GM19240 (cell line): Measurements from ENCODE around the gene DOCK9.

Experiments used
- DNase-seq: peaks from one replicate; pipeline ENCODE4 v3.0.0; 2011; ENCODE audit warnings: low spot score; ENCODE audit not compliant: insufficient read length

Gene DOCK9

GRCh38 chr13:98998831-98999638 is 21.2 kb upstream of the DOCK9 start:
- no peak for DNase-seq

GRCh38 chr13:98997738-98998641 is 20.1 kb upstream of the DOCK9 start:
- no peak for DNase-seq

- DNase-seq, result no peak
Observed at GRCh38 chr13:98997011-98997730, 19.3 kb upstream of the DOCK9 start.

DNA sequence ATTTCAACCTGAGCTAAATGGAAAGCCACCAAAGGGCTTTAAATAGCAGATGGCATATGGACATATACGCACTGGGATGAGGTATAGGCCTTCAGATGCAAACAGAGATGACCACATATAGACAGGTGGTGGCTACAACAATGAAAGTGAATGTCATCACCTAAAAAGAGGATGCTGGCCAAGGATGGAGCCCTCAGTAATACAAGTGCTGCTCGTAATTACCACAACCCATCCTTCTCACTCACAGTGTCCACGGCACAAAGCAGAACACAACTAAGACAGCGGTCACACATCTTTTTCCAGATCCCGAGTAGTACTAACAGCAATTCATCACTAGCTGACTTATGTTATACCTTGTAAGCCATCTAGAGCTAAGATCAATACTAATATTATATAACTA is 18.2 kb upstream of the DOCK9 start:
- no peak for DNase-seq

- DNase-seq, result no peak
Observed at GRCh38 chr13:98994896-98995295, 17.0 kb upstream of the DOCK9 start.

- no peak for DNase-seq
Observed at GRCh38 chr13:98994080-98994479, 16.2 kb upstream of the DOCK9 start.

- no peak for DNase-seq
Observed at GRCh38 chr13:98992355-98992754, 14.5 kb upstream of the DOCK9 start.

DNA sequence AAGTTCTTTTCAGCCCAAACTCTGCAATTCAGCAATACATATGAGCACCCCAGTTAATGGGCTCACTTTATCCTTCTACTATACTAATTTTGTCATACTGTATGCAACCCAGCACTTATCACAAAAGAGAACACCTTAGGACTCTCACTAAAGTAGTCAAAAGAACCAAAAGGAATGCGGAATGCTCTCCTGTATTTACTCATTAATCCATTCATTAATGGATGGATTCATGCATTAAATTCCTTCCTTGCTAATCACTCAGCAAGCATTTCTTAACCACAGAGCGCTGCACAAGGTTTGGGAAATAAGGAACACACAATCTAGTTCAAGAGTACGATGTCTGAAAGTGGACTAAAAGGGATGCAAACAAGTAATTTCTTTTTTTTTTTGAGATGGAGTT is 12.8 kb upstream of the DOCK9 start:
- DNase-seq, result no peak

- no peak for DNase-seq
Observed at GRCh38 chr13:98989469-98990235, 11.8 kb upstream of the DOCK9 start.

- DNase-seq, result no peak
Observed at GRCh38 chr13:98988780-98989179, 10.9 kb upstream of the DOCK9 start.

DNA sequence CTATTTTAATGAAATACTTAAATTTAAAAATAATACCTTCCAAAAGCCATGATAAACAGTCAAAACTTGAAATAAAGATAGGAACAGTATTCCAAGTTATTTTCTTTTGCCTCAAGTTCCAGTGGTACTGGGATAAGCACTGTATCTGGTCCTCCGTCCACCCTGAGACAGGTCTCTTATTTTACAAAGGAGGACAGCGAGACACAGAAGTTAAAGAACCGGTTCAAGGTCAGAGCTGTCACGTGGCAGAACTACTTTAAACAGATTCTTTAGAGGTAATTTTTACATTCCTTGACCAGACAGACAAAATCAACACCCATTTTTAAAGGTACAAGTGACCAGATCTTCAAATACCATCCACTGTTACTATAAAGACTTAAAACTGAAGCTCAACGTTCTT is 10.4 kb upstream of the DOCK9 start:
- DNase-seq, result no peak

- DNase-seq, result no peak
Observed at GRCh38 chr13:98987275-98987674, 9.4 kb upstream of the DOCK9 start.

DNA sequence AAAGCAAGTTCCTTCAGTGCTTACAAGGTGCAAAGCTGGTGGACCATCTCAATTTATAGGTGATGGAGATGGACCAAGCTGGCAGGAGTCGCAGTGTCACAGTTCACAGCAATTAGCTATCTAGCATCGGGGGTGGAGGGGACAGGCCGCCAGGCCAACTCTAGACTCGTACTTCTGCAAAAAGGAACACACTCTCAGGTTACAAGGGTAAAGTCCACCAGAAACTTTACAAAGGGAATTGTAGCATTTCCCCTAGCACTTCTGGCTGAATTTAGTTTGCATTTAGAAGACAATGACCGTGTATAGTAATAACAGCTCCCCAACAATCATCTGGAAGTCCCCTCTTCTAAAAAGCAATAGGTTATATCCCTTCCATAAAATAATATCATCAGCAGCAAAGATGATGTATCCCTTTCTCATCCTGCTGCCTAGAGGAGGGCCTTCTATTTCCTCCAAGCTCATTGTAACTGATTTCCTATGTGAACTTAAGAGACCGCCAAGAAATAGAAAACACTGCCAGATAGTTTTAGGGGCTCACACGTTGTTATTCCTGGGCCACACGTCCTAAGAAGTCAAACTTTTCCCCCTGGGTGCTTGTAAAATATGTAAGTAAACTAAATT is 8.5 kb upstream of the DOCK9 start:
- no peak for DNase-seq

DNA sequence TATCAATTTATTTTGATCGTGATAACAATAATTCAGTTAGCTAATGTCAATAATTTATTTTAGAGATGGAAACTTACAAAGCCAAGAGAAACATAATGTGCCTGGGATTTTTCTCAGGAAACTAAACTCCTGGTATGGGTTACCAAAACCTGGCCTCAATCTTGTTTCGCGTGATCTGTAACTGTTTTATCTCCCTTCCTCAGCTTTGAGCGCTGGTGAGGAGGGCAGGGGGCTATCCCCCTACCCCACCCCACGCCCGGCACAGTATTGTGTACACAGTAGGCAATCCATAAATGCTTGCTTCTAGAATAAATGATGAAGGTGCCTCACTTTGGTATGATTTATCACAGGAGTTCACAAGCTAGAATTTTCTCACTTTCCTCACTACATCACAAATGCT is 7.7 kb upstream of the DOCK9 start:
- no peak for DNase-seq

- no peak for DNase-seq
Observed at GRCh38 chr13:98984983-98985382, 7.1 kb upstream of the DOCK9 start.

DNA sequence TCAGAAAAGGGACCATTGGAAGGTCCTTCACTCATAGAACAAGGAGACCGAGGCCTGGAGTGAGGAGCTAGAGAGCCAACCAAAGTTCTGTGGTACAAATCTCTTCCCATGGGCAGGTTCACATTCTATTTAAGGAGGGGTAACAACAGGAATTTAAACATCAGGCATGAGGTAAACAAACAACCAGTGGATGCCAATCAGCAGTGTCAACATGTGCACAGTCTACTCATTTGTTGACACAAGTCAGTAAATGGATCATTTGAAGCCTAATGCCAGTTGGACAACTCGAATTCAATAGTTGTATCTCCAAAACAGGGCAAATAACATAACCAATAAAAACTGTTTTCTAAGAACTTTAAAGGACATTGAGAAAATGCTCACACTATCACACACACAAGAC is 6.3 kb upstream of the DOCK9 start:
- DNase-seq, result no peak

DNA sequence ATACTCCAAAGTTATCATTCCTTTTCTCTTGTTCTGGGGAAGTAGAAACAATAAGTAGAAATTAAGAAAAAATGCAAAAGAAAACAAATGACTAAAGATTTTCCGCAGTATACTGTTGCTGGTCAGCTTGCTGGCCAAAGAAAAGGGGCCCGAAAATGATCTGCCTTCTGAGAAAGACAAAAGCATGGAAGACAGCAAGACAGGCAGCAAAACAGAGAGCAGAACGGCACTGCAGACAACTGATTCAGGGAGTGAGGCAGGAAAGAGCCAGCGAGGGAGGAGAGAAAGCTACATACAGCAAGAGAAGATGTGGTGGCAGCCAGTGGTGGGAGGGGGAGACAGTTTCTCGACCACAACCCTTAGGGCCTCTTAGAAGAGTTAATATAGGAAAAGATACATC is 5.3 kb upstream of the DOCK9 start:
- DNase-seq, result no peak

GRCh38 chr13:98981369-98982080 is 3.7 kb upstream of the DOCK9 start:
- DNase-seq, result no peak

DNA sequence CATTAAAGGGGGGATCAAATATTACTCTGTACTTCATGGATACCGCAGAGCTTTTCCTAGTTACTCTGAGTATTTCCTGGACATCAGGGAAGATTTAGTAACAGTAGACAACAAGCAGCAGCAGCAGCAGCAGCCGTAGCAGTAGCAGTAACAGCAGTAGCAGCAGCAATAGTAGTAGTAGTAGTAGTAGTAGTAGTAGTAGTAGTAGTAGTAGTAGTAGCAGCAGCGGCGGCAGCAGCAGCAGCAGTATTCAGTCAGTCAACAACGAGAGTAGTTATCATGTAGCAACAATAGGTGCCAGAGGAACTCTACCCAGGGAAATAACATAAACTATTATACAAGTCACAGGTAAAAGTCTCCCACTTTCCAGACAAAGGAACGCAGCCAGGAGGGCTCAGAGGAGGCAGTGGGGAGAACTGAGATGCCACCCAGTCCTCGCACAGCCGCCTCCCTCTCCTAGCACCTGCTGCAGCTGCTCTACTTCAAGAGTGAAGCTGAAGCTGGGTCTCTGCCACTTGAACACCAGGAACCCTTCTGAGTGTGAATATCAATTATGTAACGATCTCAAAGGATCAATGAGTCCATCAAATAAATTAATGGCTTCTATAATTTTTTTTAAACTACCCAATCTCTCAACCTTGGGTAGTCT is 1.3 kb upstream of the DOCK9 start:
- no peak for DNase-seq

DNA sequence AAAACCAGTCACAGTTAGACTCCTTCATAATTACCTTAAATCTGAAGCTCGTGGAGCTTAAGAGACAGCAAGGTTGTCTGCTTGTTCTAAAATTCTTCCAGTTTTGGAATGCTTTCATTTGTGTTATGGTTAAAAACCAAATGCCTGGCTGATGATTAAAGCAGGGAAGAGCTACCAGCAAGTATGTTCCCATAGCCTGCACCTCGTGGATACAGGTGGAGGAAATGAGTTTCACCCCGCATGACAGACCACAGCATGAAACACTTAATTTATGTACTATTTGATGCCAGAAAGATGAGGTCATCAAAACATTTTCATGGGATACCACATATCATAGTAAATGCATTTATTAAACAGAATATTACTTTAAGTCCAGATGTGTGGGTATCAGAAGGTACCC is 416 bp upstream of the DOCK9 start:
- DNase-seq, result no peak
